Gastrocnemius medialis (tissue), 4 donors: ENCODE data around the gene MACROD1. TPM values are rescaled to one million over a fixed set of nuclear protein-coding genes. Genes with fewer than 3 reads are reported as not detected.

ENCODE experiments used
- ATAC-seq, 2 donors: fragments of 150-250 bp; one replicate each; pipeline ENCODE4 v1.9.1; 2016
- DNase-seq, 2 donors: peaks; one replicate each; pipeline ENCODE4 v3.0.0-alpha.2; 2019
- H3K27ac ChIP-seq, 4 donors: fragments of 200-600 bp; sonication (generic); 1 replicate in 1 of 4; 2 replicates in 3 of 4; pipeline ENCODE4 v1.5.1; 2016 to 2018; ENCODE audit warnings: mild to moderate bottlenecking in 2 of 4, moderate library complexity in 1 of 4
- H3K27me3 ChIP-seq, 3 donors: fragments of 200-600 bp; sonication (generic) in 2 of 3; 1 replicate in 1 of 3; 2 replicates in 2 of 3; pipeline versions ENCODE4 v1.5.1 to v1.6.0; 2016 to 2019; ENCODE audit warnings: mild to moderate bottlenecking in 1 of 3, moderate library complexity in 1 of 3
- H3K36me3 ChIP-seq, 2 donors: fragments of 200-600 bp; sonication (generic) in 1 of 2; one replicate each; pipeline ENCODE4 v1.5.1; 2017 to 2018
- H3K4me1 ChIP-seq, 2 donors: fragments of 200-600 bp; sonication (generic) in 1 of 2; one replicate each; pipeline ENCODE4 v1.5.1; 2016 to 2017; ENCODE audit warnings: mild to moderate bottlenecking in 2 of 2
- H3K4me3 ChIP-seq, 4 donors: fragments of 200-600 bp; sonication (generic) in 3 of 4; 1 replicate in 1 of 4; 2 replicates in 3 of 4; pipeline ENCODE4 v1.5.1; 2016 to 2019; ENCODE audit warnings: mild to moderate bottlenecking in 2 of 4
- H3K9me3 ChIP-seq, 3 donors: fragments of 200-600 bp; sonication (generic) in 2 of 3; 1 replicate in 1 of 3; 2 replicates in 2 of 3; pipeline ENCODE4 v1.5.1; 2016 to 2019
- POLR2A ChIP-seq, 2 donors: fragments of 450-650 bp; IDR thresholded peaks; one replicate each; pipeline ENCODE4 v1.6.1; 2017; ENCODE audit warnings: antibody characterized with exemption in 2 of 2, mild to moderate bottlenecking in 2 of 2, moderate library complexity in 2 of 2
- in situ Hi-C, 4 donors: fragments of 200-750 bp; cut with MboI; loops; one replicate each; pipeline versions ENCODE4 v1.15.0 to v1.8.0; 2017; ENCODE audit warnings: low sequenced_read_pairs in 4 of 4
- intact Hi-C: fragments of 100-400 bp; cut with DNase I; formaldehyde crosslinking; loops from one replicate; pipeline ENCODE4 v1.15.1; 2023; ENCODE audit warnings: low total_unique reads
- total RNA-seq, 4 donors: library from RNA; depleted of rRNA; stranded (reverse); fragments of >200 nt; gene quantifications; one replicate each; pipeline versions ENCODE4 v1.1.0 to v1.2.3, GENCODE V29; 2016
- TF ChIP-seq, protein P1 (sequence below), 5 experiments: fragments of 450-650 bp in 3 of 5; fragments of 200-600 bp in 2 of 5; sonication (generic) in 2 of 5; IDR thresholded peaks in 4 of 5; conservative IDR thresholded peaks in 1 of 5; 1 replicate in 4 of 5; 2 replicates in 1 of 5; pipeline ENCODE4 v1.5.1; 2016 to 2019; ENCODE audit warnings: antibody characterized with exemption in 5 of 5, mild to moderate bottlenecking in 3 of 5, moderate library complexity in 3 of 5

Gene MACROD1
- total RNA-seq, 4 donors from 2014 or later, result 162 to 308 (median 205) TPM

DNA sequence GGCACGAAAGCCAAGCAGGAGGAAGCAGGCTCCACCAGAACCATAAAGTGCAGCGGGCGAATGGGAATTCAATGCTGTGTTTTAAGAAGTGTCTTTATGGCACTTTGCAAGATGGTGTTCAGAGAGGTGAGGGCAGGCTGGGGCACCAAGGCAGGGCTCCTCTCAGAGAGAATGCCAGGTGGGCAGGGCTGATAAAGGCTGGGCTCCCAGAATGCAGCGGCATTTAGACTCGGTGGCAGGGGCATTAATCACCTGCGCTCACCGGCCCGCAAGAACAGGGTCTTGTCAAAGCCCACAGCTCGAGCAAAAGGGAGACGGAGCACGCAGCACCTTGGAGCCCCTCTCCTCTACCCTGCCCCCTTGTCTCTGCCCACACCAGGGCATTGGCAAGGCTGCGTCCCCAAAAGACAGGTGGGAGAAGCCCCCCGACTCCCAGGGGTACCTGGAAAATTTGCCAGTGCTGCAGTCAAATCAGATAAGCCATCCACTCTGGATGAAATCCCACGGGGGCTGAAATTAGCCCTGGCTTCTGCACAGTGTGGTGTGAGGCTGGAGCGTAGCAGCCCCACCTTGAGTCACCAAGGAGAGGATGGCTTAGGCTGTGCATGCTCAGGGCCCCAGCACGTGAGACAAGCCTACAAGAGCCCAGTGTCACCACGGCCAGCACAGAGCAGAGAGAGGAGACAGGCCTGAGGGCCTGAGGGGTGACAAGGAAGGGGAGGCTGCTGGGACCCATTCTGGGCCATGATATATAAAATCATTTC lies 8.1 kb downstream of the MACROD1 start:
- Histone ChIP-seq H3K9me3 (no peaks in the 10 kb centered on the region), H3K4me1 (peaks cover 28 to 44% of the 10 kb centered on the region in 2 donors), H3K27me3 (no peaks in the 10 kb centered on the region), H3K27ac (peak overlapping the region in 2 of 4 donors; percentile 46 to 71), H3K36me3 (no peaks in the 10 kb centered on the region), H3K4me3 (no peak overlapping the region)
- intact Hi-C loops, result no loop called here
- TF ChIP-seq, protein P1, sequence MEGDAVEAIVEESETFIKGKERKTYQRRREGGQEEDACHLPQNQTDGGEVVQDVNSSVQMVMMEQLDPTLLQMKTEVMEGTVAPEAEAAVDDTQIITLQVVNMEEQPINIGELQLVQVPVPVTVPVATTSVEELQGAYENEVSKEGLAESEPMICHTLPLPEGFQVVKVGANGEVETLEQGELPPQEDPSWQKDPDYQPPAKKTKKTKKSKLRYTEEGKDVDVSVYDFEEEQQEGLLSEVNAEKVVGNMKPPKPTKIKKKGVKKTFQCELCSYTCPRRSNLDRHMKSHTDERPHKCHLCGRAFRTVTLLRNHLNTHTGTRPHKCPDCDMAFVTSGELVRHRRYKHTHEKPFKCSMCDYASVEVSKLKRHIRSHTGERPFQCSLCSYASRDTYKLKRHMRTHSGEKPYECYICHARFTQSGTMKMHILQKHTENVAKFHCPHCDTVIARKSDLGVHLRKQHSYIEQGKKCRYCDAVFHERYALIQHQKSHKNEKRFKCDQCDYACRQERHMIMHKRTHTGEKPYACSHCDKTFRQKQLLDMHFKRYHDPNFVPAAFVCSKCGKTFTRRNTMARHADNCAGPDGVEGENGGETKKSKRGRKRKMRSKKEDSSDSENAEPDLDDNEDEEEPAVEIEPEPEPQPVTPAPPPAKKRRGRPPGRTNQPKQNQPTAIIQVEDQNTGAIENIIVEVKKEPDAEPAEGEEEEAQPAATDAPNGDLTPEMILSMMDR (IDR thresholded peaks at IDR 0.05 in 4 of 5, conservative IDR thresholded peaks at IDR 0.05 in 1 of 5), result no peak
- no peak for TF ChIP-seq POLR2A (IDR thresholded peaks at IDR 0.05)
- in situ Hi-C loops, result loop anchor here in 1 of 4 donors (25.0 kb wide), 1 partner anchor 321 kb away; the partner anchor contains the start of gene MARK2
- ATAC-seq (no peak), DNase-seq (no peak)

DNA sequence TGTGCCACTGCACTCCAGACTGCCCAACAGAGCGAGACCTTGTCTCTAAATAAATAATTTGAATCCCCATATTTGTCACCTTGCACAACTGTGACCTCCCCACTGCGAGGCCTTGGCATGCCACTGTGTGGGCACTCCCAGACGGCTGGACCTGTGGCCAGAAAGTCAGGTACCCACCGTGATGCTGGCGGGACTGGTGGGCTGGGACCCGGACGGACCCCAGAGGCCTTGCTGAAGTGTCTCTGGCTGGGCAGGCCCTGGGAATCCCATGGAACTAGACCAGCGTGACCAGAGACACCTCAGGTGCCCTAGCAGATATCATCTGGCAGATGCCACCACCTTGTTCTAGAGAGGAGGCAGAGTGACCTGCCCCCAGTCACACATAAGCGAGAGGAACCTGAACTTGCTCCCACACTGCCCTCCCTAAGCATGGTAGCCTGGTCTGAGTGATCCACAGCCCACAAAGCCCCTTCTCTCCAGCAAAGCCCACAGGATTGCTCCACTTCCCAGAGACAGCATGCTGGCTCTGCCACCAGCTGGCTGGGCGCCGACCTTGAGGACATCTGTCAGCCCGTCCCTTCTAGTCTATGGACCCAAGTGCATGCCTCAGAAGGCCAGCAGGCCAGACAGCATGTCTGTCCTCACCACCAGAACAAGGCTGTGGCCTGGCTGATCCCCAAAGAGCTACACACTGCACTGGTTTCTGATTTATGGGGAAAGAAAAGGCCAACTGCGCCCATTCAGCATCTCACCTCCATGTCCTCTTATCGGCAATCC lies 9.5 kb downstream of the MACROD1 start:
- H3K27ac ChIP-seq, result peak overlapping the region; percentile 15 to 71 (median 44)
- intact Hi-C loops, result no loop called here
- H3K9me3 ChIP-seq, result no peaks in the 10 kb centered on the region
- no peak overlapping the region for H3K4me3 ChIP-seq
- no peaks in the 10 kb centered on the region for H3K36me3 ChIP-seq
- TF ChIP-seq, protein P1 (IDR thresholded peaks at IDR 0.05 in 4 of 5, conservative IDR thresholded peaks at IDR 0.05 in 1 of 5), result no peak
- no peak for TF ChIP-seq POLR2A (IDR thresholded peaks at IDR 0.05)
- H3K27me3 ChIP-seq, result no peaks in the 10 kb centered on the region
- H3K4me1 ChIP-seq, result peaks cover 33 to 56% of the 10 kb centered on the region in 2 donors
- DNase-seq (peak; percentile 46 to 84), ATAC-seq (peak; percentile 61 to 75)
- in situ Hi-C loops, result loop anchor here in 1 of 4 donors (25.0 kb wide), 1 partner anchor 319 kb away; the partner anchor contains the start of gene MARK2

DNA sequence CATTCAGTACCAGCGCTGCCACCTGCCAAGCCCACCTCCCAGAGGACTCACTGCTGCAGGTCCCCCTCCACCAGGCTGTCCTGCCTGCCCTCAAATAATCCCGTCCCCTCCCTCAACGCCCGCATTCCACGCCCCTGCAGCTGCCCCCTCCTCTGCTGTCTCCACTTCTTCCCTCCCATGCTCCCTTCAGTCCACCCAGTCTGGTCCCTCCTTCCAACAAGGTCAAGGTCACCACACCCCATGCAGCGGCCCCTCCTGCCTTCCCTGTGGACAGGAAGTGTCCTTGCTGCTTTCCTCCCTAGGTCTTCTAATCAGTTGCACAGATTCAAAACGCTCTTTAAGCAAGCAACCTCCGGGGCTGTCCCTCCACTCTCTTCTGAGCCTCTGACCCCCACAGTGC lies 12.1 kb downstream of the MACROD1 start:
- DNase-seq (no peak), ATAC-seq (no peak)
- Histone ChIP-seq H3K4me1 (peaks cover 55 to 74% of the 10 kb centered on the region in 2 donors), H3K27ac (no peak overlapping the region), H3K36me3 (no peaks in the 10 kb centered on the region), H3K9me3 (no peaks in the 10 kb centered on the region), H3K4me3 (no peak overlapping the region), H3K27me3 (no peaks in the 10 kb centered on the region)
- TF ChIP-seq POLR2A (IDR thresholded peaks at IDR 0.05), result no peak
- TF ChIP-seq, protein P1 (IDR thresholded peaks at IDR 0.05 in 4 of 5, conservative IDR thresholded peaks at IDR 0.05 in 1 of 5), result no peak
- intact Hi-C loops, result loop anchor here (5.0 kb wide), 2 partner anchors 67 to 387 kb away; partner anchors contain the start of gene ZFTA
- in situ Hi-C loops, result loop anchor here in 1 of 4 donors (25.0 kb wide), 1 partner anchor 317 kb away; the partner anchor contains the start of gene MARK2

DNA sequence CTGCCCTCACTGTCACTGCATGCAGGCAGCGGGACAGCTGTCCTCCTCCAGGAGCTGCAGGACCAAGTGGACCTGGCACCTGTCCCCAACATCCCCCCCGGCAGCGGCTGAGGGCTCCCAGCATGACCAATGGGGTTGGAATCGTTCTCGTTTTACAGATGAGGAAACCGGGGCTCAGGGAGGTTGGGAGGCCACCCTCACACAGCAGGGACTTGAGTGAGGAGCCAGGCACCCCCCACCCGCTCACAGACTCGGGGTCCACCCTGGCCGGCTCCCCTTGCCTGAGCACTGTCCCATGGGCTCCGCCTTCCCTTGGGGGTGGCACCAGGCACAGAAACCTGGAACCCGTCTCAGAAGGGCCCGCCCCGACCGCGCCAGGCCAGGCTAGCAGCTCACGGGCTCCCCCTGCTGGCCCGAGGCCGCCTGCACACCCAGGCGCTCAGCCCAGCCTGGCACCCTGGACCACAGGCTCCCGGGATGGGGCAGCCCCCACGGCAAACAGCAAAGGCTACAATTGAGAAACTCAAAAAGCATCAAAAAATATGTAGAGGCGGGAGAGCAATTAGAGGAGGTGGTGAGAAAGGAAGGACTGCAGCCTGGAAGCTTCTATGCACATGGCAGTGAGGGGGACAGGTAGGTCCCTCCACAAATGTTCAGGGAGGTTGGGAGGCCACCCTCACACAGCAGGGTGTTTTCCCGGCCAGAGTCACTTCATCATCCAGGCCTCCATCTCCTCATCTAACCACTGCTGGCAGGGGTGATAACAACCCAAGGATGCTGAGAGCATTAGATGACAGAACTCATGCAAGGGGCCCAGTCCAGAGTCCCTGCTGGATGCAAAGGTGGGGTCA lies 12.8 kb downstream of the MACROD1 start:
- no peaks in the 10 kb centered on the region for H3K9me3 ChIP-seq
- in situ Hi-C loops (loop anchor here in 1 of 4 donors (25.0 kb wide), 1 partner anchor 316 kb away; the partner anchor contains the start of gene MARK2), intact Hi-C loops (loop anchor here (5.0 kb wide), 2 partner anchors 66 to 386 kb away; partner anchors contain the start of gene ZFTA)
- H3K27ac ChIP-seq, result peak overlapping the region; percentile 1 to 96 (median 28)
- H3K27me3 ChIP-seq, result no peaks in the 10 kb centered on the region
- ATAC-seq (peak; percentile 43 to 49), DNase-seq (peak in 1 of 2 donors; percentile 54)
- no peak for TF ChIP-seq POLR2A (IDR thresholded peaks at IDR 0.05)
- TF ChIP-seq, protein P1 (IDR thresholded peaks at IDR 0.05 in 4 of 5, conservative IDR thresholded peaks at IDR 0.05 in 1 of 5), result peak; percentile 95 to 100 (median 98)
- no peaks in the 10 kb centered on the region for H3K36me3 ChIP-seq
- H3K4me3 ChIP-seq, result peak overlapping the region in 1 of 4 donors; percentile 31
- peaks cover 60 to 78% of the 10 kb centered on the region in 2 donors for H3K4me1 ChIP-seq
